Loucy (cell line): Measurements from ENCODE around the gene ADARB2.

Experiments used
- H2AFZ ChIP-seq: fragments of 200-600 bp; sonication (generic); 2 replicates; pipeline ENCODE4 v1.6.0; 2016; ENCODE audit warnings: antibody characterized with exemption, mild to moderate bottlenecking, low read length, moderate library complexity
- H3F3A ChIP-seq: fragments of 200-600 bp; 2 replicates; pipeline ENCODE4 v1.6.0; 2016; ENCODE audit warnings: antibody characterized with exemption, low read depth, mild to moderate bottlenecking
- H3K27me3 ChIP-seq: fragments of 200-600 bp; sonication (generic); 2 replicates; pipeline ENCODE4 v1.6.1; 2014; ENCODE audit warnings: low read length, mild to moderate bottlenecking; ENCODE audit not compliant: insufficient read depth, poor library complexity, severe bottlenecking
- H3K36me3 ChIP-seq: fragments of 200-600 bp; sonication (generic); 2 replicates; pipeline ENCODE4 v1.6.1; 2016; ENCODE audit warnings: low read length; ENCODE audit not compliant: insufficient read depth
- H3K4me1 ChIP-seq: fragments of 200-600 bp; sonication (generic); 2 replicates; pipeline ENCODE4 v1.5.1; 2014; ENCODE audit warnings: low read length, mild to moderate bottlenecking; ENCODE audit not compliant: insufficient read depth, poor library complexity, severe bottlenecking
- H3K4me2 ChIP-seq: fragments of 200-600 bp; sonication (generic); 2 replicates; pipeline ENCODE4 v1.6.0; 2014; ENCODE audit warnings: antibody characterized with exemption, low read length, low read depth, mild to moderate bottlenecking; ENCODE audit not compliant: poor library complexity, severe bottlenecking
- H3K4me3 ChIP-seq: fragments of 200-600 bp; sonication (generic); 2 replicates; pipeline ENCODE4 v1.5.1; 2014; ENCODE audit warnings: low read length, mild to moderate bottlenecking, mixed read lengths; ENCODE audit not compliant: poor library complexity, severe bottlenecking
- H3K79me2 ChIP-seq: fragments of 200-600 bp; sonication (generic); 2 replicates; pipeline ENCODE4 v1.6.1; 2014; ENCODE audit warnings: low read length; ENCODE audit not compliant: insufficient read depth
- H3K9ac ChIP-seq: fragments of 200-600 bp; sonication (generic); 2 replicates; pipeline ENCODE4 v1.6.0; 2014; ENCODE audit warnings: mild to moderate bottlenecking, low read depth, low read length, moderate library complexity; ENCODE audit not compliant: poor library complexity, severe bottlenecking
- H3K9me2 ChIP-seq: fragments of 200-600 bp; sonication (generic); replicated peaks from 2 replicates; pipeline ENCODE4 v1.6.1; 2016; ENCODE audit warnings: low read depth, low read length, mixed read lengths
- H3K9me3 ChIP-seq: fragments of 200-600 bp; sonication (generic); 2 replicates; pipeline ENCODE4 v1.6.1; 2014; ENCODE audit warnings: mild to moderate bottlenecking, antibody characterized with exemption, low read length, low read depth; ENCODE audit not compliant: insufficient read depth
- H4K20me1 ChIP-seq: fragments of 200-600 bp; sonication (generic); 2 replicates; pipeline ENCODE4 v1.6.0; 2014; ENCODE audit warnings: antibody characterized with exemption, low read length, mild to moderate bottlenecking; ENCODE audit not compliant: insufficient read depth, poor library complexity, severe bottlenecking
- CTCF ChIP-seq: fragments of 200-600 bp; sonication (generic); conservative IDR thresholded peaks from 2 replicates; pipeline ENCODE4 v1.5.1; 2014; ENCODE audit warnings: mild to moderate bottlenecking, antibody characterized with exemption, low read length
- EZH2phosphoT487 ChIP-seq: fragments of 200-600 bp; IDR thresholded peaks from 2 replicates; pipeline ENCODE4 v1.6.1; 2018; ENCODE audit warnings: antibody characterized with exemption, mild to moderate bottlenecking, moderate library complexity, borderline replicate concordance

ADARB2 gene

GRCh38 chr10:1569208-1569607, 168.1 kb downstream of the ADARB2 start:
- Histone ChIP-seq H3K9ac (no peak overlapping the region), H3F3A (no peaks in the 10 kb centered on the region), H3K79me2 (no peaks in the 10 kb centered on the region), H3K4me1 (no peaks in the 10 kb centered on the region), H3K9me2 (no peaks in the 10 kb centered on the region), H2AFZ (no peak overlapping the region), H3K27me3 (no peaks in the 10 kb centered on the region), H3K9me3 (no peaks in the 10 kb centered on the region), H4K20me1 (no peaks in the 10 kb centered on the region), H3K36me3 (no peaks in the 10 kb centered on the region), H3K4me2 (no peak overlapping the region), H3K4me3 (no peak overlapping the region)
- TF ChIP-seq EZH2phosphoT487, result no peak
- TF ChIP-seq CTCF, result no peak

- Histone ChIP-seq H3K9me3 (no peaks in the 10 kb centered on the region), H3K4me2 (no peak overlapping the region), H4K20me1 (no peaks in the 10 kb centered on the region), H3K27me3 (no peaks in the 10 kb centered on the region), H3K9me2 (no peaks in the 10 kb centered on the region), H3K4me3 (no peak overlapping the region), H3F3A (no peaks in the 10 kb centered on the region), H3K79me2 (no peaks in the 10 kb centered on the region), H3K4me1 (no peaks in the 10 kb centered on the region), H2AFZ (no peak overlapping the region), H3K9ac (no peak overlapping the region), H3K36me3 (no peaks in the 10 kb centered on the region)
- TF ChIP-seq CTCF (no peak), EZH2phosphoT487 (no peak)
Measured at GRCh38 chr10:1567742-1568495, 169.4 kb downstream of the ADARB2 start.

- H3K9ac ChIP-seq, result no peak overlapping the region
- H3F3A ChIP-seq, result no peaks in the 10 kb centered on the region
- no peaks in the 10 kb centered on the region for H3K9me2 ChIP-seq
- H3K4me2 ChIP-seq, result no peak overlapping the region
- H3K79me2 ChIP-seq, result no peaks in the 10 kb centered on the region
- no peaks in the 10 kb centered on the region for H3K27me3 ChIP-seq
- TF ChIP-seq CTCF (no peak), EZH2phosphoT487 (no peak)
- H2AFZ ChIP-seq, result no peak overlapping the region
- H3K36me3 ChIP-seq, result no peaks in the 10 kb centered on the region
- H4K20me1 ChIP-seq, result no peaks in the 10 kb centered on the region
- no peaks in the 10 kb centered on the region for H3K9me3 ChIP-seq
- H3K4me3 ChIP-seq, result no peak overlapping the region
- H3K4me1 ChIP-seq, result no peaks in the 10 kb centered on the region
Measured at GRCh38 chr10:1567152-1567551, 170.2 kb downstream of the ADARB2 start.
